Gastrocnemius medialis (tissue), 4 donors: ENCODE data around the gene ASS1. TPM values are rescaled to one million over a fixed set of nuclear protein-coding genes. Genes with fewer than 3 reads are reported as not detected.

Experiments
- ATAC-seq, 2 donors: fragments of 150-250 bp; one replicate each; pipeline ENCODE4 v1.9.1; 2016
- DNase-seq, 2 donors: peaks; one replicate each; pipeline ENCODE4 v3.0.0-alpha.2; 2019
- H3K27ac ChIP-seq, 4 donors: fragments of 200-600 bp; sonication (generic); 1 replicate in 1 of 4; 2 replicates in 3 of 4; pipeline ENCODE4 v1.5.1; 2016 to 2018; ENCODE audit warnings: mild to moderate bottlenecking in 2 of 4, moderate library complexity in 1 of 4
- H3K27me3 ChIP-seq, 3 donors: fragments of 200-600 bp; sonication (generic) in 2 of 3; 1 replicate in 1 of 3; 2 replicates in 2 of 3; pipeline versions ENCODE4 v1.5.1 to v1.6.0; 2016 to 2019; ENCODE audit warnings: mild to moderate bottlenecking in 1 of 3, moderate library complexity in 1 of 3
- H3K36me3 ChIP-seq, 2 donors: fragments of 200-600 bp; sonication (generic) in 1 of 2; one replicate each; pipeline ENCODE4 v1.5.1; 2017 to 2018
- H3K4me1 ChIP-seq, 2 donors: fragments of 200-600 bp; sonication (generic) in 1 of 2; one replicate each; pipeline ENCODE4 v1.5.1; 2016 to 2017; ENCODE audit warnings: mild to moderate bottlenecking in 2 of 2
- H3K4me3 ChIP-seq, 4 donors: fragments of 200-600 bp; sonication (generic) in 3 of 4; 1 replicate in 1 of 4; 2 replicates in 3 of 4; pipeline ENCODE4 v1.5.1; 2016 to 2019; ENCODE audit warnings: mild to moderate bottlenecking in 2 of 4
- H3K9me3 ChIP-seq, 3 donors: fragments of 200-600 bp; sonication (generic) in 2 of 3; 1 replicate in 1 of 3; 2 replicates in 2 of 3; pipeline ENCODE4 v1.5.1; 2016 to 2019
- CTCF ChIP-seq, 5 experiments: fragments of 450-650 bp in 3 of 5; fragments of 200-600 bp in 2 of 5; sonication (generic) in 2 of 5; IDR thresholded peaks in 4 of 5; conservative IDR thresholded peaks in 1 of 5; 1 replicate in 4 of 5; 2 replicates in 1 of 5; pipeline ENCODE4 v1.5.1; 2016 to 2019; ENCODE audit warnings: antibody characterized with exemption in 5 of 5, mild to moderate bottlenecking in 3 of 5, moderate library complexity in 3 of 5
- POLR2A ChIP-seq, 2 donors: fragments of 450-650 bp; IDR thresholded peaks; one replicate each; pipeline ENCODE4 v1.6.1; 2017; ENCODE audit warnings: antibody characterized with exemption in 2 of 2, mild to moderate bottlenecking in 2 of 2, moderate library complexity in 2 of 2
- in situ Hi-C, 4 donors: fragments of 200-750 bp; cut with MboI; loops; one replicate each; pipeline versions ENCODE4 v1.15.0 to v1.8.0; 2017; ENCODE audit warnings: low sequenced_read_pairs in 4 of 4
- intact Hi-C: fragments of 100-400 bp; cut with DNase I; formaldehyde crosslinking; loops from one replicate; pipeline ENCODE4 v1.15.1; 2023; ENCODE audit warnings: low total_unique reads
- total RNA-seq, 4 donors: library from RNA; depleted of rRNA; stranded (reverse); fragments of >200 nt; gene quantifications; one replicate each; pipeline versions ENCODE4 v1.1.0 to v1.2.3, GENCODE V29; 2016

Gene ASS1
- total RNA-seq, 4 donors from 2014 or later: 44.5 to 83.4 (median 68.5) TPM

GRCh38 chr9:130482463-130482862 lies 37.7 kb downstream of the ASS1 start:
- intact Hi-C loops: no loop called here
- no peak for ATAC-seq
- Histone ChIP-seq H3K36me3 (peaks cover 0 to 4% of the 10 kb centered on the region in 2 donors), H3K9me3 (no peaks in the 10 kb centered on the region), H3K27ac (no peak overlapping the region), H3K4me3 (no peak overlapping the region), H3K4me1 (no peaks in the 10 kb centered on the region), H3K27me3 (no peaks in the 10 kb centered on the region)
- no peak for DNase-seq
- TF ChIP-seq CTCF (IDR thresholded peaks at IDR 0.05 in 4 of 5, conservative IDR thresholded peaks at IDR 0.05 in 1 of 5): no peak
- no peak for TF ChIP-seq POLR2A (IDR thresholded peaks at IDR 0.05)
- in situ Hi-C loops: no loop called here

- Histone ChIP-seq H3K27me3 (no peaks in the 10 kb centered on the region), H3K9me3 (no peaks in the 10 kb centered on the region), H3K4me1 (no peaks in the 10 kb centered on the region), H3K36me3 (peaks cover 0 to 4% of the 10 kb centered on the region in 2 donors), H3K27ac (no peak overlapping the region), H3K4me3 (no peak overlapping the region)
- DNase-seq: no peak
- intact Hi-C loops (no loop called here), in situ Hi-C loops (no loop called here)
- ATAC-seq: no peak
- no peak for TF ChIP-seq CTCF (IDR thresholded peaks at IDR 0.05 in 4 of 5, conservative IDR thresholded peaks at IDR 0.05 in 1 of 5)
- TF ChIP-seq POLR2A (IDR thresholded peaks at IDR 0.05): no peak
Measured at GRCh38 chr9:130483371-130483971, 38.7 kb downstream of the ASS1 start.

GRCh38 chr9:130484362-130485072 lies 39.8 kb downstream of the ASS1 start:
- intact Hi-C loops: no loop called here
- Histone ChIP-seq H3K36me3 (peaks cover 0 to 6% of the 10 kb centered on the region in 2 donors), H3K4me3 (no peak overlapping the region), H3K27ac (no peak overlapping the region), H3K27me3 (no peaks in the 10 kb centered on the region), H3K4me1 (no peaks in the 10 kb centered on the region), H3K9me3 (no peaks in the 10 kb centered on the region)
- in situ Hi-C loops: no loop called here
- no peak for TF ChIP-seq CTCF (IDR thresholded peaks at IDR 0.05 in 4 of 5, conservative IDR thresholded peaks at IDR 0.05 in 1 of 5)
- no peak for TF ChIP-seq POLR2A (IDR thresholded peaks at IDR 0.05)
- ATAC-seq: no peak
- DNase-seq: no peak

GRCh38 chr9:130486103-130486502 lies 41.3 kb downstream of the ASS1 start:
- intact Hi-C loops: no loop called here
- Histone ChIP-seq H3K27ac (no peak overlapping the region), H3K27me3 (no peaks in the 10 kb centered on the region), H3K9me3 (no peaks in the 10 kb centered on the region), H3K4me3 (no peak overlapping the region), H3K4me1 (no peaks in the 10 kb centered on the region), H3K36me3 (peaks cover 0 to 8% of the 10 kb centered on the region in 2 donors)
- in situ Hi-C loops: no loop called here
- TF ChIP-seq CTCF (IDR thresholded peaks at IDR 0.05 in 4 of 5, conservative IDR thresholded peaks at IDR 0.05 in 1 of 5) (no peak), POLR2A (IDR thresholded peaks at IDR 0.05) (no peak)
- DNase-seq (no peak), ATAC-seq (no peak)
